HG03575 (cell line): ENCODE data around the gene GALNT3.
A peak's percentile ranks its signal among the peaks of the same experiment; 100 is the strongest.

Source experiments
- ATAC-seq: cut with Tn5 transposase; IDR thresholded peaks from one replicate; pipeline ENCODE4 v1.9.1; 2021; ENCODE audit not compliant: unreplicated experiment, insufficient number of reproducible peaks, low FRiP score; ENCODE audit errors: extremely low read depth

GALNT3 gene

GRCh38 chr2:165762723-165763122 lies 31.3 kb downstream of the GALNT3 start:
- no peak for ATAC-seq

GRCh38 chr2:165757906-165758675 lies 36.0 kb downstream of the GALNT3 start:
- no peak for ATAC-seq

- ATAC-seq = no peak
These were observed 47.5 kb downstream of the GALNT3 start for GRCh38 chr2:165746501-165746900.

- no peak for ATAC-seq
These were observed 48.1 kb downstream of the GALNT3 start for GRCh38 chr2:165745916-165746315.

GRCh38 chr2:165743442-165743841 lies 50.6 kb downstream of the GALNT3 start:
- ATAC-seq = peak; percentile 93

GRCh38 chr2:165725421-165725820 lies 68.6 kb downstream of the GALNT3 start:
- no peak for ATAC-seq

GRCh38 chr2:165720511-165720910 lies 73.5 kb downstream of the GALNT3 start:
- no peak for ATAC-seq

- ATAC-seq = no peak
These were observed 75.3 kb downstream of the GALNT3 start for GRCh38 chr2:165718610-165719210.

- ATAC-seq = no peak
These were observed 78.0 kb downstream of the GALNT3 start for GRCh38 chr2:165716091-165716490.

- ATAC-seq = no peak
These were observed 87.0 kb downstream of the GALNT3 start for GRCh38 chr2:165706960-165707487.

GRCh38 chr2:165701147-165701546 lies 92.9 kb downstream of the GALNT3 start:
- no peak for ATAC-seq

GRCh38 chr2:165700531-165700930 lies 93.5 kb downstream of the GALNT3 start:
- ATAC-seq = no peak

- no peak for ATAC-seq
These were observed 94.1 kb downstream of the GALNT3 start for GRCh38 chr2:165699946-165700345.

GRCh38 chr2:165698444-165698884 lies 95.6 kb downstream of the GALNT3 start:
- ATAC-seq = peak; percentile 89

- ATAC-seq = no peak
These were observed 96.2 kb downstream of the GALNT3 start for GRCh38 chr2:165697748-165698443.
